ENCODE measurements around the gene BPIFB1.

The BPIFB1 gene

DNA sequence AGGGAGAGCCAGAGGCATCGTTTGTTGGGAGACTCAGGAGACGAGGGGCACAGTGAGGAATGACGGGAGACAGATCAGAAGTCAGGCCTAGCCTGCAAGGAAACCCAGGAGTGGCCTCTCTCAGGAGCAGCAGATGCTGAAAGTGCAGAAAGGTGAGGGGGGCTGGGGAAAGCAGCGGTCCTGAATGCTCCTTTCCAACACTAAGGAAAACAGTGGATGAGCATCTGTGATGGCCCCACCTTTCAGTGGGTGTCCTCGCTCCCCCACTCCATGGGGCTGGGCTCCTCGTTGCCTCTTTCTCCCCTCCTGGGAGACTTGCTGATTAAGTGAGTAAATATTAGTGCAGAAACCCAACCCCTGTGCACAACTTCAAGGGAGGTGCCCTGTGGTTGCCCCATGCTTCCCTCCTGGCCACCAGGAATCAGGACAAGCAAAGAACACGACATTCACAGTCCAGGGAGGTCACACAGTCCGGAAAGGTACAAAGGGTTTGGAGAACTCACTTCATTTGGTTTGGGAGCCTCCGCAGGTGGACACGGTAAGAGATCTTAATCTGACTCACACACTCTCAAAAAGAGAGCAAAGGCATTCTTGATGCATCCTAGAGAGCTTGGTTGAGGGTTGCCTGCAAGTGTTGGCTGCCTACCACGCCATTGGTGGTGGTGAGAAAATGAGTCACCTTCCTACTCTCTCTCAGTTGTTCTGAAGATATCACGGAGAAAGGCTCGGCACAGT lies 9.7 kb upstream of the BPIFB1 start:
- TF ChIP-seq, protein P1, sequence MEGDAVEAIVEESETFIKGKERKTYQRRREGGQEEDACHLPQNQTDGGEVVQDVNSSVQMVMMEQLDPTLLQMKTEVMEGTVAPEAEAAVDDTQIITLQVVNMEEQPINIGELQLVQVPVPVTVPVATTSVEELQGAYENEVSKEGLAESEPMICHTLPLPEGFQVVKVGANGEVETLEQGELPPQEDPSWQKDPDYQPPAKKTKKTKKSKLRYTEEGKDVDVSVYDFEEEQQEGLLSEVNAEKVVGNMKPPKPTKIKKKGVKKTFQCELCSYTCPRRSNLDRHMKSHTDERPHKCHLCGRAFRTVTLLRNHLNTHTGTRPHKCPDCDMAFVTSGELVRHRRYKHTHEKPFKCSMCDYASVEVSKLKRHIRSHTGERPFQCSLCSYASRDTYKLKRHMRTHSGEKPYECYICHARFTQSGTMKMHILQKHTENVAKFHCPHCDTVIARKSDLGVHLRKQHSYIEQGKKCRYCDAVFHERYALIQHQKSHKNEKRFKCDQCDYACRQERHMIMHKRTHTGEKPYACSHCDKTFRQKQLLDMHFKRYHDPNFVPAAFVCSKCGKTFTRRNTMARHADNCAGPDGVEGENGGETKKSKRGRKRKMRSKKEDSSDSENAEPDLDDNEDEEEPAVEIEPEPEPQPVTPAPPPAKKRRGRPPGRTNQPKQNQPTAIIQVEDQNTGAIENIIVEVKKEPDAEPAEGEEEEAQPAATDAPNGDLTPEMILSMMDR (IDR thresholded peaks at IDR 0.05; ENCODE audit: low read depth, low read length) = no peak
- TF ChIP-seq MYC (IDR thresholded peaks at IDR 0.05; ENCODE audit: low read depth, low read length) = no peak
- TF ChIP-seq, protein P2, sequence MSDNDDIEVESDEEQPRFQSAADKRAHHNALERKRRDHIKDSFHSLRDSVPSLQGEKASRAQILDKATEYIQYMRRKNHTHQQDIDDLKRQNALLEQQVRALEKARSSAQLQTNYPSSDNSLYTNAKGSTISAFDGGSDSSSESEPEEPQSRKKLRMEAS (IDR thresholded peaks at IDR 0.05; ENCODE audit: low read depth, low read length) = no peak
- no peak for TF ChIP-seq POLR2A (IDR thresholded peaks at IDR 0.05; ENCODE audit: extremely low read depth, insufficient read length)
- DNase-seq (ENCODE audit: low read depth) = no peak
- no peak overlapping the region for H3K4me3 ChIP-seq (ENCODE audit: low read depth, low read length)

DNA sequence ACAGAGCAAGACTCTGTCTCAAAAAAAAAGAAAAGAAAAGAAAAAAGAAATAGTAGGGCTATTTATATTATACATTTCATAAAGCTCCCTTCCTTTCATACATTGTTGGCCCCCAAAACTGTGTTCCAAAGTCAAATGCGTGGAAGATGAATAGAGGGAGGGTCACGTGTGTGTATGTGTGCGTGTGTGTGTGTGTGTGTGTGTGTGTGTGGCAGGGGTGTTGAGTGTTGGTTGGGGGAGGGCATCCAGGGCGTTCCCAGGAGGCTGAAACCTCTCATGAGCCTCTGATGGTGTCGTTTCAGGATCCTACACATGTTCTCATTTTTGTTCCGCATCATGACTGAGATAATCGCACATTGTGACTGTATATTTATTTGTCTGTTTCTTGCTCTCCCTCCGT lies 7.8 kb upstream of the BPIFB1 start:
- H3K4me3 ChIP-seq (ENCODE audit: low read depth, low read length) = no peak overlapping the region
- DNase-seq (ENCODE audit: low read depth) = no peak
- TF ChIP-seq POLR2A (IDR thresholded peaks at IDR 0.05; ENCODE audit: extremely low read depth, insufficient read length) = no peak

DNA sequence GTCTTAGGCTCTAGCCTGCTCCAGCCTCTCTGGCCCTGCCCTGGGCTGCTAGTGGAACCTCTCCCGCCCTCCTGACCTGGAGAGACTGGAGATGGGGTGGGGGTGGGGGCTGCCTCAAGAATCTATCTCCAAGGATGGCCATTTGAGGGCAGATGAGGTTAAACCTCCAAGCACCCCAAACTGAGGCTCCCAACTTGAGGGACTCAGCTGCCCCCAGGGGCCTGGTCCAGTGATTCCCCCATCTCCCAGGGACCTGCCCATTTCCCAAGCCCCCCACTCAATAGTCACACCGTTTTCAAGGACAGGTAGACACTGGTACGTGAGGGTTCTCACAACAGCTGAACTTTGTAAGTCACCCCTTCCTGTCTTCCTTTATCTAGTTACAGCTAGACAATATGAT lies 7.1 kb upstream of the BPIFB1 start:
- no peak for TF ChIP-seq POLR2A (IDR thresholded peaks at IDR 0.05; ENCODE audit: extremely low read depth, insufficient read length)
- TF ChIP-seq, protein P1 (IDR thresholded peaks at IDR 0.05; ENCODE audit: low read depth, low read length) = no peak
- TF ChIP-seq, protein P2 (IDR thresholded peaks at IDR 0.05; ENCODE audit: low read depth, low read length) = no peak
- no peak for TF ChIP-seq MYC (IDR thresholded peaks at IDR 0.05; ENCODE audit: low read depth, low read length)
- no peak overlapping the region for H3K4me3 ChIP-seq (ENCODE audit: low read depth, low read length)
- no peak for DNase-seq (ENCODE audit: low read depth)

DNA sequence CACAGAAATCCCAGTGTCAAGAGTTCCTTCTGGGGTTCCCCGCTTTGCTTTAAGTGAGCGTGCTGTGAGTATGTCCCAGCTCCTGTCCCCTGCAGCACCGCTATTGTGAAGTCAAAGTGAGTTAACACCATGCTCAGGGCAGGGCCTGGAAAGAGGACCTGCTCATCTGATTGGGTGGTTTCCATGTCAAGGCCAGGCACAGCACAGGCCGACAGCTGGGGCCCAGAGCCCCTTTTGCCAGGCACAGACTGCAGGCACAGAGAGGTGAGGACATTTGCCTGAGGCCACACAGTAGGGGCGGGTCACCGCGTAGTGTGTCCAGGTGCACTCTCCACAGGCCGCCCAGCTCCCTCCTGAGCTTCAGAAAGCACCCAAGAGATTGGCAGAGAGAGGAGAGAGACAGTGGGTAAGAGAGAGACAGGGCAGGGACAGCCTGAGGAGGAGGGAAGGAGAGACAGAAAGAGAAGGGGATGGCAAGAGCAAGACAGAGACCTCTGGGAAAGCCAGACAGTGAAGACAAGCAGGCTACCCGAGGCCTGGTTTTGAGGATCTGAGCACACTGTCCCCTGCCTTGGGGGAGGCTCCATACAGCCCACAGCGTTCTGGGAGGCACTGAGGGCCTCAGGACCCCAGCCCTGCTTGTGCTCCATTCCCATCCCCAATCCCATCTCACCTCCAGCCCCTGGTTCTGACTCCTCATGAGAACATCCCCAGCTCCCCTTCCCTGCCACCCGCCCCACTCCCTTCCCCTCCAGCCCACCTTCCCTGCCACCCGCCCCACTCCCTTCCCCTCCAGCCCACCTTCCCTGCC lies 6.5 kb upstream of the BPIFB1 start:
- no peak for DNase-seq (ENCODE audit: low read depth)
- TF ChIP-seq, protein P2 (IDR thresholded peaks at IDR 0.05; ENCODE audit: low read depth, low read length) = no peak
- TF ChIP-seq, protein P1 (IDR thresholded peaks at IDR 0.05; ENCODE audit: low read depth, low read length) = no peak
- TF ChIP-seq POLR2A (IDR thresholded peaks at IDR 0.05; ENCODE audit: extremely low read depth, insufficient read length) (no peak), MYC (IDR thresholded peaks at IDR 0.05; ENCODE audit: low read depth, low read length) (no peak)
- no peak overlapping the region for H3K4me3 ChIP-seq (ENCODE audit: low read depth, low read length)

DNA sequence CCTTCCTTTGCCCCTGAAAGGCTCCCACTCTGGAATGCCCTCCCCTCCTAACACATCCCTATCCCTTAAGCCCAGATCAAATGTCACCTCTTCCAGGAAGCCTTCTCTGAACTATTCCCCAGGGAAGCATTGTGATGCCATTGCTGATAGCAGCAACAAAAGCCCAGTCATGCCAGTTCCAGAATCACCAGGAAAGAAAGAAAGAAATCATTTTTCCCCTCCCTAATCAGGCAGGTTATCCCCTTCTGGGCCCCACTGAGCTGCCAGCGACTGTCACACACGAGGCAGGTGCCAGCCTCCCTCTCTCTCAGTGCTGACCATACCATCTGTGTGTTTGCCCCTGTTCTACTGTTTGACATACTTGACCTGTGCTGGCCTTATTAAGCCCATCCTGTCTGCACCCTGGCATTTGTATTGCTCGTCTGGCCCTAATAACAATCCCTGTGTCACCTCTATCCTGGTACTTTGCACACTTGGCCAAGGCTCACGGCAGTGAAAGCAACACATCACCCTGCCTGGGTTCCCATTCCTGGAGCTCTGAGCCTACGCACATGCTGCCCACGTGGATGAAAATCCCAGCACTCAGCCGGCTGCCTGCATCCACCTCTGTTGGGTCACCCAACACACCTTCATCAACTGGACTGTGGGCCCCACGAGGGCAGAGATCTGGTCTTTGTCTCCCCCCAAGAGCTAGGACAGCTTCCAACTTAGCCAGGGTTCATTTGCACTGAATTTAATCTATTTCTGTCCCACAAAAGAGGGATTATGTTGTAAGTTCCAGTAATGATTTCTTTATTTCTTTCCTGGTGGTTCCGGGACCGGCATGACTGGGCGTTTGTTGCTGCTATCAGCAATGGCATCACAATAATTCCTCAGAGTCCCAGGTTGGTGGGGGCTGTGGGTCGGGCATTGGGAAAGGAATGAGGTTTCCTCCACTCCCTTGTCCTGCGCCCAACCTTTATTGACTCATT lies 5.3 kb upstream of the BPIFB1 start:
- TF ChIP-seq, protein P1 (IDR thresholded peaks at IDR 0.05; ENCODE audit: low read depth, low read length) = no peak
- no peak for TF ChIP-seq POLR2A (IDR thresholded peaks at IDR 0.05; ENCODE audit: extremely low read depth, insufficient read length)
- TF ChIP-seq, protein P2 (IDR thresholded peaks at IDR 0.05; ENCODE audit: low read depth, low read length) = no peak
- no peak for DNase-seq (ENCODE audit: low read depth)
- no peak overlapping the region for H3K4me3 ChIP-seq (ENCODE audit: low read depth, low read length)

All from NB4 (cell line).